ENCODE measurements around the gene PIK3R5. TPM values are rescaled to one million over a fixed set of nuclear protein-coding genes. Genes with fewer than 3 reads are reported as not detected.

Gene PIK3R5
- total and polyA plus RNA-seq, 11 donors: 1.4 to 21.6 (median 2.4) TPM

DNA sequence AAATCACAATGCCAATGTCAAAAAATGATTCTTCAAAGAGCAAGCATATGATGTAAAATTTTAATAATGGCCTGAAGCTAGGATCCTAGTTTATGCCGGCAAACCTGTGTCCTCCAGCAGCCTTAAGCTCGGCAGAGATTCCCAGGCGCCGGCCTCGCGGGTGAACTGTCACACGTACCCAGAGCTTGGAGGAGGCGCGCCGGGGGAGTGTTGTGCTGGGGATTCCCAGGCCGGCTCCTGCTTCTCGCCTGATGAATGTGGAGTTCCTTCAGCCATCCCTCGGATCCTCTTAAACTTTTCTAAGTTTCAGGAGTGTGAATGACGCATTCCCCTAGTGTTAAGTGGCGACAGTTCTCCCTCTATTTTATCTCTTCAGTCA lies 36.7 kb upstream of the PIK3R5 start:
- H3K9me3 ChIP-seq: no peaks in the 10 kb centered on the region
- WGBS, 4 donors: 18 to 38% (median 22%) methylated on average over 14 to 15 of the region's 15 CpGs
- H3K4me1 ChIP-seq: peaks cover 0 to 22% (median 2%) of the 10 kb centered on the region in 12 donors
- DNase-seq: no peak
- intact Hi-C loops (cut with DNase I): loop anchor here in 1 of 10 donors (5.0 kb wide), 1 partner anchor 290 kb away; no protein-coding TSS in a partner anchor
- H3K36me3 ChIP-seq: no peaks in the 10 kb centered on the region
- H3K27me3 ChIP-seq: peaks cover 9 to 70% (median 27%) of the 10 kb centered on the region in 9 donors
- H3K4me3 ChIP-seq: no peak overlapping the region
- TF ChIP-seq, protein P1, sequence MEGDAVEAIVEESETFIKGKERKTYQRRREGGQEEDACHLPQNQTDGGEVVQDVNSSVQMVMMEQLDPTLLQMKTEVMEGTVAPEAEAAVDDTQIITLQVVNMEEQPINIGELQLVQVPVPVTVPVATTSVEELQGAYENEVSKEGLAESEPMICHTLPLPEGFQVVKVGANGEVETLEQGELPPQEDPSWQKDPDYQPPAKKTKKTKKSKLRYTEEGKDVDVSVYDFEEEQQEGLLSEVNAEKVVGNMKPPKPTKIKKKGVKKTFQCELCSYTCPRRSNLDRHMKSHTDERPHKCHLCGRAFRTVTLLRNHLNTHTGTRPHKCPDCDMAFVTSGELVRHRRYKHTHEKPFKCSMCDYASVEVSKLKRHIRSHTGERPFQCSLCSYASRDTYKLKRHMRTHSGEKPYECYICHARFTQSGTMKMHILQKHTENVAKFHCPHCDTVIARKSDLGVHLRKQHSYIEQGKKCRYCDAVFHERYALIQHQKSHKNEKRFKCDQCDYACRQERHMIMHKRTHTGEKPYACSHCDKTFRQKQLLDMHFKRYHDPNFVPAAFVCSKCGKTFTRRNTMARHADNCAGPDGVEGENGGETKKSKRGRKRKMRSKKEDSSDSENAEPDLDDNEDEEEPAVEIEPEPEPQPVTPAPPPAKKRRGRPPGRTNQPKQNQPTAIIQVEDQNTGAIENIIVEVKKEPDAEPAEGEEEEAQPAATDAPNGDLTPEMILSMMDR (IDR thresholded peaks at IDR 0.05): no peak
- no peak for TF ChIP-seq POLR2A (IDR thresholded peaks at IDR 0.05)
- ATAC-seq: no peak
- no peak overlapping the region for H3K27ac ChIP-seq

DNA sequence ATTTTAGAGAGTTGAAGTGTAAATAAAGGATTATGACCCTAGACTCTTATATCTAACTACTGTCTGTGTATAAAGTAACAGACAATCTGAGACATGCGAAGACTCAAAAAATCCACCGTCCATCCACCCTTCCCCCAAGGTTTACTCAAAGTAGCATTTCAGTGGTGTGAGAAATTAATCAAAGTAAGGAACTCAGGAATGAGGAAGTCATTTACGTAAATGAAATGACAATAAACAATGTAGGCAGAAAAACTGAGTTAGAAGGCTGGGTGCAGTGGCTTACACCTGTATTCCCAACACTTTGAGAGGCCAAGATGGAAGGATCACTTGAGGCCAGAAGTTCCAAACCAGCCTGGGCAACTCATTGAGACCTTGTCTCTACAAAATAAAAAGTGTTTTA lies 36.1 kb upstream of the PIK3R5 start:
- no peaks in the 10 kb centered on the region for H3K9me3 ChIP-seq
- no peak overlapping the region for H3K4me3 ChIP-seq
- intact Hi-C loops (cut with DNase I): loop anchor here in 1 of 10 donors (5.0 kb wide), 1 partner anchor 291 kb away; no protein-coding TSS in a partner anchor
- peaks cover 9 to 63% (median 27%) of the 10 kb centered on the region in 9 donors for H3K27me3 ChIP-seq
- TF ChIP-seq, protein P1 (IDR thresholded peaks at IDR 0.05): no peak
- TF ChIP-seq POLR2A (IDR thresholded peaks at IDR 0.05): no peak
- H3K27ac ChIP-seq: no peak overlapping the region
- WGBS, 4 donors: 69 to 76% (median 73%) methylated on average over 3 of the region's 3 CpGs
- ATAC-seq (no peak), DNase-seq (no peak)
- no peaks in the 10 kb centered on the region for H3K36me3 ChIP-seq
- H3K4me1 ChIP-seq: peaks cover 0 to 22% (median 2%) of the 10 kb centered on the region in 12 donors

DNA sequence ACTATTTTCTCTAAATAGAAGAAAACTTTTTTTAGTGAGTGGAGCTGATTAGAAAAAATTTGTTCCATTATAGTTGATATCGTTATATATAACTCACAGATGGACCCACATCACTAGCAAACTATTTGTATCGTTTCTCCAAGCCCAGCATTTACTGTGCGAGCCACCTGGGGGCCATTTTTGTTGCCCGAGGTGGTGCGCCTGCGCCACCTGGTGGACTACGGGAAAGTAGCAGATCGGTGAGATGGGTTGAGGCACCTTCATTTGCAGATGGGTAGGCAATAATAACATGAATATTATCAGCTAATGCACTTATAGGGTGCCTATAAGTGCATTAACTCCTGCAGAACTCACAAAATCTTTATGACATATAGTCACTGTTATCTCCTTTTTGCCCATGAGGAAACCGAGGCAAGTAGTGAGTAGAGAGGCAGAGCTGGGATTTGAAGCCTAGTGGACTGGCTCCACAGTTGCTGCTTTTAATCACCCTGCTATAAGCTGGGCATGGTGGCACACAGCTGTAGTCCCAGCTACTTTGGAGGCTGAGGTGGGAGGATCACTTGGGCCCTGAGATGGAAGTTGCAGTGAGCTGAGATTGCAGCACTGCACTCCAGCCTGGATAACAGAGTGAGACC lies 32.6 kb upstream of the PIK3R5 start:
- DNase-seq: peak; percentile 38 to 82 (median 44)
- intact Hi-C loops (cut with DNase I): loop anchor here in 7 of 10 donors (2.0 to 10.0 kb wide), 4 partner anchors 117 to 524 kb away; no protein-coding TSS in a partner anchor

DNA sequence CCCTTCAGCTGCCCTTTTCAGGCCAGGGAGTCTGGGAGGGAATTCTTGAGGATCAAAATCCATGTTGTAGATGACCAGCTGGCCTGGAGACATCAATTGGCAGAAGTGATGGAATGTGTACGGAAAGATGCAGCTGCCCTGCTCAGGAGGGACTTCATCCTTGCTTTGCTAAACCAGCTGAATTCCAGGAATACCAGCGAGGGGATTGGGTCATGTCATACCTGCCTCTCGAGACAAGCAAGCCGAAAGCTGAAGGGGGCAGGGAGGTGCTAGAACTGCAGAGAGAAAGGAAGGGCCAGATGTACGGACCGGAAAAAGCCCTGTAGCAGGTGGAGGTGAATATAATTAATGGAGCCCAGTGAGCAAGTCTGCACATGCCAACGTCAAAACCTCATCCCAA lies 30.2 kb upstream of the PIK3R5 start:
- H3K4me3 ChIP-seq: no peak overlapping the region
- no peak overlapping the region for H3K27ac ChIP-seq
- intact Hi-C loops (cut with DNase I): loop anchor here in 8 of 10 donors (2.0 to 10.0 kb wide), 5 partner anchors 119 to 527 kb away; no protein-coding TSS in a partner anchor
- H3K27me3 ChIP-seq: peaks cover 0 to 11% (median 0%) of the 10 kb centered on the region in 9 donors
- no peaks in the 10 kb centered on the region for H3K4me1 ChIP-seq
- ATAC-seq (no peak), DNase-seq (no peak)
- peaks cover 0 to 4% (median 0%) of the 10 kb centered on the region in 12 donors for H3K9me3 ChIP-seq
- no peaks in the 10 kb centered on the region for H3K36me3 ChIP-seq
- TF ChIP-seq, protein P1 (IDR thresholded peaks at IDR 0.05): no peak
- TF ChIP-seq POLR2A (IDR thresholded peaks at IDR 0.05): no peak
- 64 to 75% (median 67%) methylated on average over 7 of the region's 7 CpGs for WGBS, 4 donors

More for the DNA sequence above, 32.6 kb upstream of the PIK3R5 start:
- Histone ChIP-seq H3K36me3 (no peaks in the 10 kb centered on the region), H3K27ac (no peak overlapping the region), H3K9me3 (peaks cover 0 to 4% (median 0%) of the 10 kb centered on the region in 12 donors), H3K4me3 (no peak overlapping the region), H3K27me3 (peaks cover 0 to 30% (median 0%) of the 10 kb centered on the region in 9 donors), H3K4me1 (peaks cover 0 to 10% (median 2%) of the 10 kb centered on the region in 12 donors)
- WGBS, 4 donors: 7 to 9% (median 8%) methylated on average over 9 of the region's 9 CpGs
- TF ChIP-seq, protein P1 (IDR thresholded peaks at IDR 0.05): peak; percentile 68 to 93 (median 78)
- TF ChIP-seq POLR2A (IDR thresholded peaks at IDR 0.05): no peak
- ATAC-seq: peak in 3 of 4 donors; percentile 54 to 61 (median 54)

Data from heart left ventricle (tissue), 16 donors.